OCI-LY1 (cell line): ENCODE results near the gene IQSEC3.

Experiments used
- H2AFZ ChIP-seq: fragments of 200-600 bp; sonication (generic), shearing (Covaris generic); 2 replicates; pipeline ENCODE4 v1.6.0; 2014; ENCODE audit warnings: antibody characterized with exemption, mild to moderate bottlenecking, low read length
- H3F3A ChIP-seq: fragments of 200-600 bp; sonication (generic), shearing (Covaris generic); 2 replicates; pipeline ENCODE4 v1.6.0; 2014; ENCODE audit warnings: mild to moderate bottlenecking, antibody characterized with exemption, low read length, moderate library complexity; ENCODE audit not compliant: insufficient read depth
- H3K27ac ChIP-seq: fragments of 200-600 bp; sonication (generic); 2 replicates; pipeline ENCODE4 v1.5.1; 2014; ENCODE audit warnings: low read length, mixed run types, mild to moderate bottlenecking, low read depth; ENCODE audit not compliant: poor library complexity, severe bottlenecking
- H3K27me3 ChIP-seq: fragments of 200-600 bp; sonication (generic); 2 replicates; pipeline ENCODE4 v1.6.0; 2014; ENCODE audit warnings: antibody characterized with exemption, mild to moderate bottlenecking, low read length, moderate library complexity; ENCODE audit not compliant: insufficient read depth
- H3K36me3 ChIP-seq: fragments of 200-600 bp; sonication (generic); 2 replicates; pipeline ENCODE4 v1.6.1; 2014; ENCODE audit warnings: mild to moderate bottlenecking, antibody characterized with exemption, low read length, moderate library complexity, mixed read lengths; ENCODE audit not compliant: insufficient read depth
- H3K4me1 ChIP-seq: fragments of 200-600 bp; sonication (generic); 2 replicates; pipeline ENCODE4 v1.5.1; 2014; ENCODE audit warnings: mild to moderate bottlenecking, low read length, moderate library complexity; ENCODE audit not compliant: insufficient read depth, severe bottlenecking
- H3K4me2 ChIP-seq: fragments of 200-600 bp; sonication (generic), shearing (Covaris generic); 2 replicates; pipeline ENCODE4 v1.6.1; 2014; ENCODE audit warnings: low read length
- H3K4me3 ChIP-seq: fragments of 200-600 bp; sonication (generic); 2 replicates; pipeline ENCODE4 v1.5.1; 2014; ENCODE audit warnings: low read length, low read depth, mild to moderate bottlenecking, mixed read lengths; ENCODE audit not compliant: poor library complexity, severe bottlenecking
- H3K79me2 ChIP-seq: fragments of 200-600 bp; shearing (Covaris generic); 2 replicates; pipeline ENCODE4 v1.6.1; 2016; ENCODE audit warnings: mixed run types, low read length, mixed read lengths; ENCODE audit not compliant: insufficient read depth
- H3K9ac ChIP-seq: fragments of 200-600 bp; sonication (generic), shearing (Covaris generic); 2 replicates; pipeline ENCODE4 v1.6.1; 2014; ENCODE audit warnings: mild to moderate bottlenecking, low read length, mixed read lengths
- H3K9me2 ChIP-seq: fragments of 200-600 bp; sonication (generic), shearing (Covaris generic); 2 replicates; pipeline ENCODE4 v1.6.1; 2014; ENCODE audit warnings: low read depth, mild to moderate bottlenecking, low read length, mixed read lengths
- H3K9me3 ChIP-seq: fragments of 200-600 bp; shearing (Covaris generic); 2 replicates; pipeline ENCODE4 v1.6.1; 2014; ENCODE audit warnings: low read length, mixed read lengths
- H4K20me1 ChIP-seq: fragments of 200-600 bp; sonication (generic), shearing (Covaris generic); 2 replicates; pipeline ENCODE4 v1.6.0; 2016; ENCODE audit warnings: mild to moderate bottlenecking, low read length; ENCODE audit not compliant: insufficient read depth
- EZH2 ChIP-seq: fragments of 200-600 bp; sonication (generic), shearing (Covaris generic); IDR thresholded peaks from 2 replicates; pipeline ENCODE4 v1.8.0; 2017; ENCODE audit warnings: borderline replicate concordance, mixed run types, mild to moderate bottlenecking, antibody characterized with exemption, low read length, moderate library complexity, mixed read lengths
- TF ChIP-seq, protein P1 (sequence below): fragments of 200-600 bp; sonication (generic), shearing (Covaris generic); IDR thresholded peaks from 2 replicates; pipeline ENCODE4 v1.5.1; 2017; ENCODE audit warnings: mild to moderate bottlenecking, antibody characterized with exemption, low read length, moderate library complexity, mixed read lengths

Gene IQSEC3

DNA sequence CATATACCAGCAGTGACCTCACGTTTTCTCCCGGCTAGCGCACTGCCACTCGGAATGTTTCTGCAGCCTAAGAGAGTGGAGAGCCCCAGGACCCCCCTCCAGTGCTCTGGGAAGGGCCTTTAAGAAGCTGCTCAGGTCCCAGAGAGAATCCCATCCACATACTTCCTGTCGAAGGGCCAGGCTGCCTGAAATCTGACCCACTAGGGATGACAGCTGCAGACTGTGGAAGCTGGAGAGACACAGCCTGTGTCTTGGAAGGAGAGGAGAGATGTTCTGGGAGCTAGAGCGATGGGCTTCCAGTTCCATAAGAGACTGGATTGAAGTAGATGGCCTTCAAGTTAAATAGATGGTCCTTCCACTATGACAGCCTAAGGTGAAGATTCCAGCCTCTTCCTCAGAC, 54.4 kb downstream of the IQSEC3 start:
- no peaks in the 10 kb centered on the region for H3K79me2 ChIP-seq
- no peaks in the 10 kb centered on the region for H3K9me3 ChIP-seq
- H4K20me1 ChIP-seq = no peaks in the 10 kb centered on the region
- H3K9ac ChIP-seq = no peak overlapping the region
- no peak overlapping the region for H3K27ac ChIP-seq
- TF ChIP-seq EZH2 = no peak
- no peak overlapping the region for H3K4me2 ChIP-seq
- no peak overlapping the region for H2AFZ ChIP-seq
- H3K9me2 ChIP-seq = no peaks in the 10 kb centered on the region
- H3K4me1 ChIP-seq = no peaks in the 10 kb centered on the region
- no peak overlapping the region for H3K4me3 ChIP-seq
- no peaks in the 10 kb centered on the region for H3K36me3 ChIP-seq
- 0 out of 2 replicates have a peak, but pooled peaks cover 6% of the 10 kb centered on the region for H3K27me3 ChIP-seq
- no peaks in the 10 kb centered on the region for H3F3A ChIP-seq

DNA sequence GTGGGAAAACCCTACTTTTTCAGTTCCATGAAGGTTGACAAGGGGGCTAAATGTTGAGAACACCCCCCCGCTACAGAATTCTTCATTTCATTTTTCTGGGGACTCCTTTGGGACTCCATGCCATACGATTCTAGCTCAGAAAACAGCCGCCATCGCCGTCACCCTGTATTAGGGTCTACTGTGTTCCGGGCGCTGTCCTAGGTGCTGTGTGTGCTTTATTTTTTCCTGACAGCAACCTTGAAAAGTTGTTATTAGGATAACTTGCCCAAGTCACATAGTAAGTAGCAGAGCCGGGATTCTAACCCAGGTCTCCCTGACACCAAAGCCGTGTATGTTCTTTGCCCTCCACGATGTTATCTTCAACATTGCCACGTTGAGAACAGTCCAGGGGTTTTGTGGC, 55.1 kb downstream of the IQSEC3 start:
- H3K9me2 ChIP-seq = no peaks in the 10 kb centered on the region
- H3K27ac ChIP-seq = no peak overlapping the region
- no peaks in the 10 kb centered on the region for H3K79me2 ChIP-seq
- H3K27me3 ChIP-seq = 0 out of 2 replicates have a peak, but pooled peaks cover 3% of the 10 kb centered on the region
- no peaks in the 10 kb centered on the region for H3K4me1 ChIP-seq
- H2AFZ ChIP-seq = no peak overlapping the region
- no peak for TF ChIP-seq EZH2
- TF ChIP-seq, protein P1, sequence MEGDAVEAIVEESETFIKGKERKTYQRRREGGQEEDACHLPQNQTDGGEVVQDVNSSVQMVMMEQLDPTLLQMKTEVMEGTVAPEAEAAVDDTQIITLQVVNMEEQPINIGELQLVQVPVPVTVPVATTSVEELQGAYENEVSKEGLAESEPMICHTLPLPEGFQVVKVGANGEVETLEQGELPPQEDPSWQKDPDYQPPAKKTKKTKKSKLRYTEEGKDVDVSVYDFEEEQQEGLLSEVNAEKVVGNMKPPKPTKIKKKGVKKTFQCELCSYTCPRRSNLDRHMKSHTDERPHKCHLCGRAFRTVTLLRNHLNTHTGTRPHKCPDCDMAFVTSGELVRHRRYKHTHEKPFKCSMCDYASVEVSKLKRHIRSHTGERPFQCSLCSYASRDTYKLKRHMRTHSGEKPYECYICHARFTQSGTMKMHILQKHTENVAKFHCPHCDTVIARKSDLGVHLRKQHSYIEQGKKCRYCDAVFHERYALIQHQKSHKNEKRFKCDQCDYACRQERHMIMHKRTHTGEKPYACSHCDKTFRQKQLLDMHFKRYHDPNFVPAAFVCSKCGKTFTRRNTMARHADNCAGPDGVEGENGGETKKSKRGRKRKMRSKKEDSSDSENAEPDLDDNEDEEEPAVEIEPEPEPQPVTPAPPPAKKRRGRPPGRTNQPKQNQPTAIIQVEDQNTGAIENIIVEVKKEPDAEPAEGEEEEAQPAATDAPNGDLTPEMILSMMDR = no peak
- H3K4me3 ChIP-seq = no peak overlapping the region
- H3K36me3 ChIP-seq = no peaks in the 10 kb centered on the region
- no peaks in the 10 kb centered on the region for H4K20me1 ChIP-seq
- H3F3A ChIP-seq = no peaks in the 10 kb centered on the region
- H3K4me2 ChIP-seq = no peak overlapping the region
- no peak overlapping the region for H3K9ac ChIP-seq
- no peaks in the 10 kb centered on the region for H3K9me3 ChIP-seq

DNA sequence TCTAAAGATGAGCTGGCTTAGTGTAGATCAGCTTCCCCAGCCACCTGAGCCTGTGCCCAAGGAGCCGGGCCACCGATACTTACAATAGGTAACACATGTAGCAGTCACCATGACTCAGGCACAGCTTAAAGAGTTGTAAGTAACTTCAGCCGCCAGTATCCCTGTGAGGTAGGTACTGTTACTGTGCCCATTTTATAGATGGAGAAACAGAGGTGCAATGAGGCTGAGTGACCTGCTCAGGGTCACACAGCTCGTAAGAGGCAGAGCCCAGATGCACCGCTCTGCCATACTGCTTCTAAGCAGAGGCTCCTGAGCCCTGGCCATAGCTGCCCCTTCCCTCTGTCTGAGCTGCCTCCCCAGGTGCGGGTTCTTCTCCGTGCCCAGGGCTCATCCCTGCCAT, 58.5 kb downstream of the IQSEC3 start:
- no peaks in the 10 kb centered on the region for H3K9me2 ChIP-seq
- TF ChIP-seq, protein P1 = no peak
- no peak for TF ChIP-seq EZH2
- H3K36me3 ChIP-seq = no peaks in the 10 kb centered on the region
- no peak overlapping the region for H3K4me2 ChIP-seq
- H3K79me2 ChIP-seq = no peaks in the 10 kb centered on the region
- H3F3A ChIP-seq = no peaks in the 10 kb centered on the region
- H3K4me3 ChIP-seq = no peak overlapping the region
- H3K9me3 ChIP-seq = no peaks in the 10 kb centered on the region
- H4K20me1 ChIP-seq = no peaks in the 10 kb centered on the region
- H3K9ac ChIP-seq = no peak overlapping the region
- H3K27ac ChIP-seq = no peak overlapping the region
- no peaks in the 10 kb centered on the region for H3K4me1 ChIP-seq
- H3K27me3 ChIP-seq = no peaks in the 10 kb centered on the region; the same call in 1 of the 2 replicates
- H2AFZ ChIP-seq = no peak overlapping the region

DNA sequence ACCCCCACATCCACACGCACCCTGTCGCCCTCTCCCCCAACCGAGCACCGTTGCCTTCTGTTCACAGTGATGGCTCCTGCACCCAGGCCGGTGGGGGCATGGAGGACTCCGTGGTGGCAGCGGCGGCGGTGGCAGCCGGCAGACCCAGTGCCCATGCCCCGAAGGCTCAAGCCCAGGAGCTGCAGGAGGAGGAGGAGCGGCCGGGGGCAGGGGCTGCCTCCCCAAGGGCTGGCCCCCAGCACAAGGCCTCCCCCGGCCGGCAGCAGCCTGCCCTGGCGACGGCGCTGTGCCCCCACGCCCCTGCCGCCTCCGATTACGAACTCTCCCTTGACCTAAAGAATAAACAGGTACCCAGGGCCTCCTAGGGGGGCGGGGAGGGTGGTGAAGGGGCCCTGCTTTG, 59.0 kb downstream of the IQSEC3 start:
- no peak overlapping the region for H3K4me3 ChIP-seq
- TF ChIP-seq EZH2 = no peak
- TF ChIP-seq, protein P1 = no peak
- H3K9me2 ChIP-seq = no peaks in the 10 kb centered on the region
- no peaks in the 10 kb centered on the region for H3F3A ChIP-seq
- H3K27ac ChIP-seq = no peak overlapping the region
- no peak overlapping the region for H2AFZ ChIP-seq
- H3K79me2 ChIP-seq = no peaks in the 10 kb centered on the region
- no peaks in the 10 kb centered on the region for H3K4me1 ChIP-seq
- no peaks in the 10 kb centered on the region for H3K36me3 ChIP-seq
- no peaks in the 10 kb centered on the region for H4K20me1 ChIP-seq
- H3K9ac ChIP-seq = no peak overlapping the region
- no peaks in the 10 kb centered on the region; the same call in 1 of the 2 replicates for H3K27me3 ChIP-seq
- no peaks in the 10 kb centered on the region for H3K9me3 ChIP-seq
- H3K4me2 ChIP-seq = no peak overlapping the region
